A549 (cell line): ENCODE measurements around the gene MRPL58. TPM values are rescaled to one million over a fixed set of nuclear protein-coding genes. Genes with fewer than 3 reads are reported as not detected.

Experiments
- ATAC-seq, 2 experiments: fragments of 200-7000 bp in 1 of 2; fragments of >200 bp in 1 of 2; cut with Nextera tagmentation in 1 of 2; cut with Tn5 transposase in 1 of 2; 3 replicates each; pipeline versions ENCODE4 v1.8.0 to v1.9.1; 2018 to 2020; ENCODE audit warnings: mild to moderate bottlenecking in 1 of 2, moderate library complexity in 1 of 2
- CTCF ChIA-PET: fragments of 300-600 bp; sonication (Branson Sonifier 250); formaldehyde crosslinking; extraction: SDS; loops from one replicate; lab custom pipeline; 2021; ENCODE audit warnings: antibody characterized with exemption, inconsistent platforms; lab: Yijun Ruan, JAX
- POLR2A ChIA-PET: fragments of 350-600 bp; formaldehyde crosslinking; extraction: SDS; loops from one replicate; lab custom pipeline; 2021; ENCODE audit warnings: antibody characterized with exemption, inconsistent platforms; lab: Yijun Ruan, JAX
- DNase-seq, 2 experiments: peaks; one replicate each; pipeline versions ENCODE4 v3.0.0 to v3.0.0-alpha.2; 2011 to 2016; ENCODE audit warnings: low read depth in 1 of 2, low spot score in 1 of 2
- FAIRE-seq: peaks from 2 replicates; lab custom pipeline; 2011; peaks lifted over from hg19 to GRCh38; lab: Jason Lieb, UNC
- H3K27ac ChIP-seq, 2 experiments: fragments of >200 bp; sonication (Bioruptor Twin); formaldehyde crosslinking; 3 replicates each; pipeline ENCODE4 v1.5.1; 2016 to 2017
- H3K4me1 ChIP-seq: fragments of >200 bp; sonication (Bioruptor Twin); formaldehyde crosslinking; 3 replicates; pipeline ENCODE4 v1.6.1; 2016
- H3K4me2 ChIP-seq: fragments of >200 bp; sonication (Bioruptor Twin); formaldehyde crosslinking; 3 replicates; pipeline ENCODE4 v1.6.1; 2016
- H3K4me3 ChIP-seq: fragments of >200 bp; sonication (Bioruptor Twin); formaldehyde crosslinking; 3 replicates; pipeline ENCODE4 v1.5.1; 2016
- H3K9me3 ChIP-seq: fragments of >200 bp; sonication (Bioruptor Twin); formaldehyde crosslinking; 3 replicates; pipeline ENCODE4 v1.6.1; 2016
- BHLHE40 ChIP-seq: IDR thresholded peaks from 2 replicates; pipeline ENCODE4 v1.6.1; 2012; ENCODE audit warnings: low read depth, low read length, inconsistent platforms
- CBX2 ChIP-seq: fragments of 200-600 bp; sonication (generic); IDR thresholded peaks from 2 replicates; pipeline ENCODE4 v1.6.1; 2016; ENCODE audit warnings: low read depth, mild to moderate bottlenecking, borderline replicate concordance
- CBX8 ChIP-seq: fragments of 200-600 bp; sonication (generic); IDR thresholded peaks from 2 replicates; pipeline ENCODE4 v1.6.1; 2016
- CEBPB ChIP-seq, 2 experiments: fragments of >200 bp in 1 of 2; sonication (Bioruptor Twin) in 1 of 2; formaldehyde crosslinking in 1 of 2; IDR thresholded peaks; 2 replicates each; pipeline ENCODE4 v1.6.1; 2012 to 2016
- CHD2 ChIP-seq: fragments of 150-350 bp; IDR thresholded peaks from 2 replicates; pipeline ENCODE4 v1.6.1; 2014; ENCODE audit warnings: low read length; ENCODE audit not compliant: partially characterized antibody
- CHD4 ChIP-seq: fragments of 200-600 bp; sonication (generic); IDR thresholded peaks from 2 replicates; pipeline ENCODE4 v1.6.1; 2016; ENCODE audit warnings: antibody characterized with exemption, mild to moderate bottlenecking, borderline replicate concordance
- EHF ChIP-seq: fragments of 250-450 bp; sonication (Bioruptor Pico); IDR thresholded peaks from 2 replicates; pipeline ENCODE4 v1.5.0; 2020; ENCODE audit warnings: mild to moderate bottlenecking
- EHMT2 ChIP-seq: fragments of 200-600 bp; sonication (generic); IDR thresholded peaks from 2 replicates; pipeline ENCODE4 v1.6.1; 2016; ENCODE audit warnings: antibody characterized with exemption, low read depth, mild to moderate bottlenecking, moderate library complexity
- EP300 ChIP-seq, 2 experiments: fragments of >200 bp; sonication (Bioruptor Twin); formaldehyde crosslinking; IDR thresholded peaks; 2 replicates in 1 of 2; 3 replicates in 1 of 2; pipeline ENCODE4 v1.6.1; 2016 to 2017
- FOXS1 ChIP-seq: fragments of 250-450 bp; sonication (Bioruptor Pico); IDR thresholded peaks from 2 replicates; pipeline ENCODE4 v1.5.0; 2020; ENCODE audit warnings: mild to moderate bottlenecking, moderate library complexity
- GATA3 ChIP-seq: IDR thresholded peaks from 2 replicates; pipeline ENCODE4 v1.6.1; 2012; ENCODE audit warnings: borderline replicate concordance
- HEYL ChIP-seq: fragments of 250-450 bp; sonication (Bioruptor Pico); IDR thresholded peaks from 2 replicates; pipeline ENCODE4 v1.8.0; 2021; ENCODE audit warnings: mild to moderate bottlenecking, moderate library complexity
- HOXA7 ChIP-seq: fragments of 250-450 bp; sonication (Bioruptor Pico); IDR thresholded peaks from 2 replicates; pipeline ENCODE4 v1.5.0; 2020; ENCODE audit warnings: mild to moderate bottlenecking, moderate library complexity
- HOXB13 ChIP-seq: fragments of 250-450 bp; sonication (Bioruptor Pico); IDR thresholded peaks from 2 replicates; pipeline ENCODE4 v1.5.0; 2020; ENCODE audit warnings: low read depth, mild to moderate bottlenecking, moderate library complexity
- HOXB5 ChIP-seq: fragments of 250-450 bp; sonication (Bioruptor Pico); IDR thresholded peaks from 2 replicates; pipeline ENCODE4 v1.5.0; 2020; ENCODE audit warnings: mild to moderate bottlenecking, moderate library complexity
- JUN ChIP-seq, 2 experiments: fragments of >200 bp; sonication (Bioruptor Twin); formaldehyde crosslinking; IDR thresholded peaks; 2 replicates in 1 of 2; 3 replicates in 1 of 2; pipeline ENCODE4 v1.6.1; 2016 to 2017
- JUNB ChIP-seq: fragments of >200 bp; sonication (Bioruptor Twin); formaldehyde crosslinking; IDR thresholded peaks from 2 replicates; pipeline ENCODE4 v1.6.1; 2016
- KDM1A ChIP-seq: fragments of 200-600 bp; sonication (generic); IDR thresholded peaks from 2 replicates; pipeline ENCODE4 v1.6.1; 2016; ENCODE audit warnings: low read depth, mild to moderate bottlenecking
- MAZ ChIP-seq: fragments of 150-350 bp; IDR thresholded peaks from 2 replicates; pipeline ENCODE4 v1.6.1; 2014; ENCODE audit warnings: antibody characterized with exemption, low read depth, low read length, borderline replicate concordance
- MYC ChIP-seq: IDR thresholded peaks from 2 replicates; pipeline ENCODE4 v1.6.1; 2012; ENCODE audit warnings: mild to moderate bottlenecking, inconsistent platforms, low read length, improper control_type of control experiment, borderline replicate concordance
- NFE2L2 ChIP-seq: fragments of 150-350 bp; conservative IDR thresholded peaks from 2 replicates; pipeline ENCODE4 v1.6.1; 2014; ENCODE audit warnings: low read length
- NPAS2 ChIP-seq: fragments of 250-450 bp; sonication (Bioruptor Pico); IDR thresholded peaks from 2 replicates; pipeline ENCODE4 v1.8.0; 2022; ENCODE audit warnings: mild to moderate bottlenecking, moderate library complexity, borderline replicate concordance
- NR3C1 ChIP-seq: fragments of >200 bp; sonication (Bioruptor Twin); formaldehyde crosslinking; IDR thresholded peaks from 3 replicates; pipeline ENCODE4 v1.6.1; 2017
- PHF8 ChIP-seq: fragments of 200-600 bp; sonication (generic); IDR thresholded peaks from 2 replicates; pipeline ENCODE4 v1.6.1; 2016; ENCODE audit warnings: low read depth, mild to moderate bottlenecking, antibody characterized with exemption, moderate library complexity, borderline replicate concordance
- POLR2A ChIP-seq: IDR thresholded peaks from 2 replicates; pipeline ENCODE4 v1.6.1; 2012; ENCODE audit warnings: mild to moderate bottlenecking, low read length
- RARB ChIP-seq: fragments of 250-450 bp; sonication (Bioruptor Pico); IDR thresholded peaks from 2 replicates; pipeline ENCODE4 v1.8.0; 2021; ENCODE audit warnings: mild to moderate bottlenecking, moderate library complexity
- RCOR1 ChIP-seq: fragments of 150-350 bp; IDR thresholded peaks from 2 replicates; pipeline ENCODE4 v1.6.1; 2014; ENCODE audit warnings: antibody characterized with exemption, low read length, low read depth
- RFX5 ChIP-seq: fragments of 450-650 bp; IDR thresholded peaks from 2 replicates; pipeline ENCODE4 v1.7.1; 2014; ENCODE audit warnings: antibody characterized with exemption, mild to moderate bottlenecking, moderate library complexity
- SMC3 ChIP-seq: fragments of >200 bp; sonication (Bioruptor Twin); formaldehyde crosslinking; IDR thresholded peaks from 3 replicates; pipeline ENCODE4 v1.6.1; 2018; ENCODE audit warnings: inconsistent platforms
- SREBF2 ChIP-seq: fragments of 450-650 bp; IDR thresholded peaks from 2 replicates; pipeline ENCODE4 v1.6.1; 2014; ENCODE audit warnings: mild to moderate bottlenecking, moderate library complexity
- TP53 ChIP-seq: fragments of 250-450 bp; sonication (Bioruptor Pico); IDR thresholded peaks from 2 replicates; pipeline ENCODE4 v1.5.0; 2021; ENCODE audit warnings: mild to moderate bottlenecking, moderate library complexity
- ZC3H11A ChIP-seq: fragments of 450-650 bp; IDR thresholded peaks from 2 replicates; pipeline ENCODE4 v1.6.1; 2014; ENCODE audit warnings: antibody characterized with exemption, mild to moderate bottlenecking
- ZNF302 ChIP-seq: fragments of 250-450 bp; sonication (Bioruptor Pico); IDR thresholded peaks from 2 replicates; pipeline ENCODE4 v1.9.0; 2021; ENCODE audit warnings: inconsistent platforms, mild to moderate bottlenecking, moderate library complexity
- ZSCAN20 ChIP-seq: fragments of 250-450 bp; sonication (Bioruptor Pico); IDR thresholded peaks from 2 replicates; pipeline ENCODE4 v1.8.0; 2022; ENCODE audit warnings: mild to moderate bottlenecking, moderate library complexity
- WGBS: methylation state at CpG from one replicate; pipeline ENCODE4 v1.1.6; 2017; ENCODE audit errors: missing lambda C conversion rate; 5-methylcytosine and 5-hydroxymethylcytosine counted together
- polyA plus RNA-seq, 4 experiments: library from polyadenylated mRNA; depleted of rRNA in 3 of 4; stranded (reverse); fragments of >200 nt; fragmentation: RNase III in 1 of 4; extraction: RNeasy Plus Mini Kit Qiagen cat#74134 plus additional on column Dnase treatment in 1 of 4; gene quantifications; 2 replicates in 3 of 4; 3 replicates in 1 of 4; pipeline ENCODE4 v1.2.3, GENCODE V29; 2011 to 2017
- TF ChIP-seq, protein P1 (sequence below): fragments of 150-350 bp; IDR thresholded peaks from 2 replicates; pipeline ENCODE4 v1.6.1; 2014; ENCODE audit warnings: low read depth, mild to moderate bottlenecking, low read length
- TF ChIP-seq, protein P2 (sequence below): fragments of 450-650 bp; IDR thresholded peaks from 2 replicates; pipeline ENCODE4 v1.6.1; 2014; ENCODE audit warnings: antibody characterized with exemption
- TF ChIP-seq, protein P3 (sequence below): fragments of >200 bp; sonication (Bioruptor Twin); formaldehyde crosslinking; IDR thresholded peaks from 3 replicates; pipeline ENCODE4 v1.5.1; 2016
- TF ChIP-seq, protein P4 (sequence below): IDR thresholded peaks from 2 replicates; pipeline ENCODE4 v1.6.1; 2012; ENCODE audit warnings: low read depth, borderline replicate concordance
- TF ChIP-seq, protein P5 (sequence below): IDR thresholded peaks from 2 replicates; pipeline ENCODE4 v1.6.1; 2012
- TF ChIP-seq, protein P6 (sequence below): fragments of >200 bp; sonication (Bioruptor Twin); formaldehyde crosslinking; IDR thresholded peaks from 2 replicates; pipeline ENCODE4 v1.6.1; 2016

Gene MRPL58
- polyA plus RNA-seq, 2 of the 4 experiments (the other 2 are of a cell fraction) = 89.4 to 127 TPM

DNA sequence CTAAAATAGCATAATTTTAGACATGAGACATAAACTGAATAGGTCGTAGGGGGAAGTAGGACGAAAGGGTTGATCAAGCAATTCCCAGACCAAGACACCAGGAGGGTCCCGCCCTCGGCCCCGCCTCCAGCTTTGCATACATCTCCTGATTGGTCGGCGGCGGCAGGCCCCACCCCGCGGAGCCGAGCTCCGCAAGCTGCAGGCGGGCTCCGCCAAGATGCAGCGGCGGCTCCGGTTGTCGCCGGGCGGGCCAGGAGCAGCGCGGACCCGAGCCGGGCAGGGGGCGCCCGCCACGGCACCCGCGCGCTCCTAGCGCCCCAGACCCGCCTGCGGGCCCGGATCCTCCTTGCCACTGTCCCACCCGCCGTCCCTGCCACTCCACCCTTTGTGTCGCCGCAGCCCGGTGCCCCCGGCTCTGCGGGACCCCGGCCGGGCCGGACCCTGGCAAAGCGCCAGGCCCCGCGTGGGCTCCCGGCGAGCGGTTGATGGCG is 25.0 kb upstream of the MRPL58 start, which contains the start of gene CDR2L:
Gene CDR2L (plus strand): TSS at position 215 of the 491 bp plus-strand sequence. CDS start 412 bp downstream, outside the sequence.
- FAIRE-seq (no peak), DNase-seq (peak; percentile 94), ATAC-seq (peak; percentile 82 to 87)
- ChIA-PET POLR2A (interaction anchor here (0.5 to 7.5 kb wide), 12 partner anchors 15 to 917 kb away, joined by 3 to 107 read pairs (median 6); partner anchors contain the start of genes FDXR, HID1, MRPL58 and SLC16A5), CTCF (interaction anchor here (0.7 to 17.5 kb wide), 13 partner anchors 8 to 143 kb away, joined by 3 to 332 read pairs (median 9); partner anchors contain the start of genes HID1, MRPL58, NT5C and OTOP2)
- 0% methylated on average over 16 of the region's 51 CpGs for WGBS
- H3K4me1 ChIP-seq = peaks cover 53% of the 10 kb centered on the region
- H3K27ac ChIP-seq = peak within 1 kb of the TSS; percentile 94 to 95
- H3K9me3 ChIP-seq = no peaks in the 10 kb centered on the region
- peak within 1 kb of the TSS; percentile 80 for H3K4me3 ChIP-seq
- peak within 1 kb of the TSS; percentile 93 for H3K4me2 ChIP-seq
- TF ChIP-seq HOXB5 (no peak), POLR2A (peak; percentile 95), RCOR1 (no peak), SMC3 (no peak), NPAS2 (CRISPR knock-in tag) (no peak), NR3C1 (no peak), HEYL (CRISPR knock-in tag) (no peak), GATA3 (no peak), ZSCAN20 (CRISPR knock-in tag) (no peak), CHD4 (no peak), KDM1A (no peak), JUNB (no peak), EHF (CRISPR knock-in tag) (no peak), JUN (IDR thresholded peaks at IDR 0.05) (peak; percentile 72 to 86; a peak in 4 of 5 replicates), TP53 (peak; percentile 77; the same call in 1 of the 2 replicates), HOXA7 (no peak), CEBPB (IDR thresholded peaks at IDR 0.05) (no peak), SREBF2 (no peak), FOXS1 (CRISPR knock-in tag) (no peak), EHMT2 (no peak), CHD2 (no peak), PHF8 (peak; percentile 75), BHLHE40 (no peak), RFX5 (no peak), MAZ (no peak), CBX8 (no peak), HOXB13 (CRISPR knock-in tag) (no peak), CBX2 (no peak), RARB (no peak), MYC (no peak), EP300 (IDR thresholded peaks at IDR 0.05) (no peak), ZC3H11A (no peak), ZNF302 (CRISPR knock-in tag) (no peak), NFE2L2 (no peak)
- TF ChIP-seq, protein P1, sequence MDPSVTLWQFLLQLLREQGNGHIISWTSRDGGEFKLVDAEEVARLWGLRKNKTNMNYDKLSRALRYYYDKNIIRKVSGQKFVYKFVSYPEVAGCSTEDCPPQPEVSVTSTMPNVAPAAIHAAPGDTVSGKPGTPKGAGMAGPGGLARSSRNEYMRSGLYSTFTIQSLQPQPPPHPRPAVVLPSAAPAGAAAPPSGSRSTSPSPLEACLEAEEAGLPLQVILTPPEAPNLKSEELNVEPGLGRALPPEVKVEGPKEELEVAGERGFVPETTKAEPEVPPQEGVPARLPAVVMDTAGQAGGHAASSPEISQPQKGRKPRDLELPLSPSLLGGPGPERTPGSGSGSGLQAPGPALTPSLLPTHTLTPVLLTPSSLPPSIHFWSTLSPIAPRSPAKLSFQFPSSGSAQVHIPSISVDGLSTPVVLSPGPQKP = no peak
- TF ChIP-seq, protein P2, sequence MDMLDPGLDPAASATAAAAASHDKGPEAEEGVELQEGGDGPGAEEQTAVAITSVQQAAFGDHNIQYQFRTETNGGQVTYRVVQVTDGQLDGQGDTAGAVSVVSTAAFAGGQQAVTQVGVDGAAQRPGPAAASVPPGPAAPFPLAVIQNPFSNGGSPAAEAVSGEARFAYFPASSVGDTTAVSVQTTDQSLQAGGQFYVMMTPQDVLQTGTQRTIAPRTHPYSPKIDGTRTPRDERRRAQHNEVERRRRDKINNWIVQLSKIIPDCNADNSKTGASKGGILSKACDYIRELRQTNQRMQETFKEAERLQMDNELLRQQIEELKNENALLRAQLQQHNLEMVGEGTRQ = no peak
- TF ChIP-seq, protein P3, sequence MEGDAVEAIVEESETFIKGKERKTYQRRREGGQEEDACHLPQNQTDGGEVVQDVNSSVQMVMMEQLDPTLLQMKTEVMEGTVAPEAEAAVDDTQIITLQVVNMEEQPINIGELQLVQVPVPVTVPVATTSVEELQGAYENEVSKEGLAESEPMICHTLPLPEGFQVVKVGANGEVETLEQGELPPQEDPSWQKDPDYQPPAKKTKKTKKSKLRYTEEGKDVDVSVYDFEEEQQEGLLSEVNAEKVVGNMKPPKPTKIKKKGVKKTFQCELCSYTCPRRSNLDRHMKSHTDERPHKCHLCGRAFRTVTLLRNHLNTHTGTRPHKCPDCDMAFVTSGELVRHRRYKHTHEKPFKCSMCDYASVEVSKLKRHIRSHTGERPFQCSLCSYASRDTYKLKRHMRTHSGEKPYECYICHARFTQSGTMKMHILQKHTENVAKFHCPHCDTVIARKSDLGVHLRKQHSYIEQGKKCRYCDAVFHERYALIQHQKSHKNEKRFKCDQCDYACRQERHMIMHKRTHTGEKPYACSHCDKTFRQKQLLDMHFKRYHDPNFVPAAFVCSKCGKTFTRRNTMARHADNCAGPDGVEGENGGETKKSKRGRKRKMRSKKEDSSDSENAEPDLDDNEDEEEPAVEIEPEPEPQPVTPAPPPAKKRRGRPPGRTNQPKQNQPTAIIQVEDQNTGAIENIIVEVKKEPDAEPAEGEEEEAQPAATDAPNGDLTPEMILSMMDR = no peak
- TF ChIP-seq, protein P4, sequence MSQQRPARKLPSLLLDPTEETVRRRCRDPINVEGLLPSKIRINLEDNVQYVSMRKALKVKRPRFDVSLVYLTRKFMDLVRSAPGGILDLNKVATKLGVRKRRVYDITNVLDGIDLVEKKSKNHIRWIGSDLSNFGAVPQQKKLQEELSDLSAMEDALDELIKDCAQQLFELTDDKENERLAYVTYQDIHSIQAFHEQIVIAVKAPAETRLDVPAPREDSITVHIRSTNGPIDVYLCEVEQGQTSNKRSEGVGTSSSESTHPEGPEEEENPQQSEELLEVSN = no peak
- TF ChIP-seq, protein P5, sequence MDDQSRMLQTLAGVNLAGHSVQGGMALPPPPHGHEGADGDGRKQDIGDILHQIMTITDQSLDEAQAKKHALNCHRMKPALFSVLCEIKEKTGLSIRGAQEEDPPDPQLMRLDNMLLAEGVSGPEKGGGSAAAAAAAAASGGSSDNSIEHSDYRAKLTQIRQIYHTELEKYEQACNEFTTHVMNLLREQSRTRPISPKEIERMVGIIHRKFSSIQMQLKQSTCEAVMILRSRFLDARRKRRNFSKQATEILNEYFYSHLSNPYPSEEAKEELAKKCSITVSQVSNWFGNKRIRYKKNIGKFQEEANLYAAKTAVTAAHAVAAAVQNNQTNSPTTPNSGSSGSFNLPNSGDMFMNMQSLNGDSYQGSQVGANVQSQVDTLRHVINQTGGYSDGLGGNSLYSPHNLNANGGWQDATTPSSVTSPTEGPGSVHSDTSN = no peak
- TF ChIP-seq, protein P6, sequence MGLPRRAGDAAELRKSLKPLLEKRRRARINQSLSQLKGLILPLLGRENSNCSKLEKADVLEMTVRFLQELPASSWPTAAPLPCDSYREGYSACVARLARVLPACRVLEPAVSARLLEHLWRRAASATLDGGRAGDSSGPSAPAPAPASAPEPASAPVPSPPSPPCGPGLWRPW = no peak
